IPS-15b (cell line): ENCODE measurements around the gene ENC1.

ENCODE experiments used
- H3K27me3 ChIP-seq: one replicate; pipeline ENCODE4 v1.6.1; 2013; ENCODE audit warnings: low read length; ENCODE audit not compliant: control insufficient read depth, insufficient read depth
- H3K36me3 ChIP-seq: one replicate; pipeline ENCODE4 v1.6.1; 2013; ENCODE audit warnings: low read length; ENCODE audit not compliant: control insufficient read depth, insufficient read depth
- H3K4me1 ChIP-seq: one replicate; pipeline ENCODE4 v1.6.1; 2013; ENCODE audit warnings: mild to moderate bottlenecking, low read length; ENCODE audit not compliant: control insufficient read depth, insufficient read depth
- H3K4me3 ChIP-seq: one replicate; pipeline ENCODE4 v1.5.1; 2013; ENCODE audit warnings: low read depth, low read length
- H3K9ac ChIP-seq: one replicate; pipeline ENCODE4 v1.6.1; 2013; ENCODE audit warnings: low read depth, mild to moderate bottlenecking, low read length
- H3K9me3 ChIP-seq: one replicate; pipeline ENCODE4 v1.6.1; 2013; ENCODE audit warnings: mild to moderate bottlenecking, low read length; ENCODE audit not compliant: control insufficient read depth, insufficient read depth

Gene ENC1

DNA sequence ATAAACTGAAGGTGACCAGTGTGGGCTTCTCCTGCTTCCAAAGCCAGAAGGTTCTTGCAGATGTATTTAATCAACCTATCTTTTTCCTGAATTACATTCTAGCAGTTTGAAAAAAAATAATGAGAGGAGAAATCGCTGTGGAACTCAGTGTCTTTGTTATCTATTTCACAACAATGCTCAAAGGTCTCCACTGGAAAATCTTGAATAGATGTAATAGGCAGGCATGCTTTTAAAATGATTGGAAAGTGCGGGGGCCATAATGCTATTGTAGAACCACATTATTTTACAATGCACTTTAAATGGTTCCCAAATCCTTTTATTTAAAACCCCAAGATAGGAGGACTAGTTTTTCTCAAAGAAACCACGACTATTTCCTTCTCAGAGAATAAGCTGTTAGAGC lies 23.3 kb downstream of the ENC1 start:
- Histone ChIP-seq H3K4me3 (no peak overlapping the region), H3K27me3 (peaks cover 6% of the 10 kb centered on the region), H3K4me1 (peaks cover 12% of the 10 kb centered on the region), H3K9ac (no peak overlapping the region), H3K9me3 (no peaks in the 10 kb centered on the region), H3K36me3 (no peaks in the 10 kb centered on the region)

DNA sequence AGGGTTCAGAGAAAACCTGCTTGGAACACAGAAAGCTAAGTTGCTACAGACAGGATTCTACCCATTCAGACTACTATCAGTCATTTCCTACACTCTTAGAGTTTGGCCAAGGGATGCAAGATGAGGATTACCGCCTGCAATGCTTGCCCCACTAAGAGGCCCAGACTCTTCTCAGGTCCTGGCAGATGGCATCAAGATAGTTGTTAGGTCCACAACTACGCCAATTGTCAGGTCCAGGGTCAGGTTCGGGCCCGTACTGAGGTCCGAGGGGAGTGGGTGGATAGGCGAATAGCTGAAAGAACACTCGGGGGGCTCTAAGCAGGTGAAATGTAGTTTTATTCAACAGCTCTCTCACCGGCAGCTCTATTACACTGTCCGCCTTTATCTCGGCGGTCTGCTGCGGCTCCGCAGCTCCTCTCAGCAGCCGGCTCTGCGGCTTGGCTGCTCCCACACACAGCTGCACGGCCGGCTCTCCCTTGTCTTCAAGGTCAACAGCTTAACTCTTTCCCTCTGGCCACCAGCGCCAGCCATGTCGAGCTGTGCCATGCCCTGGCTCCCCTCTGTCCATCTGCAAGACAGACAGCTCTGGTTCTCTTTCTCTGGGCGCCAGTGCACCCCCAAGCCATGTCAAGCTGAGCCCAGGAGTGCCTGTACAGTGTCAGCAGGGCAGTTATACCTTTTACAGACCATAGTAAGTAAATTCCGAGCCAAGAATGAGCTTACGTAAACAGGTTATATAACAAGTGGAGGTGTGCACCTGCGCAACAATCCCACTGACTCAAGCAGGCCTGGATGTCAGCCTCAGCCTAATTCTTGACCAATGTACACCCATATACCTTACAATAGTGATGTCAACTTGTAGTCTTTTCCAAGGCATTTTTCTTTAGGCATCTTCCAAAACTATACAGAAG lies 24.0 kb downstream of the ENC1 start:
- no peak overlapping the region for H3K4me3 ChIP-seq

GRCh38 chr5:74613283-74613682 lies 27.2 kb downstream of the ENC1 start:
- H3K4me1 ChIP-seq: peaks cover 2% of the 10 kb centered on the region
- no peak overlapping the region for H3K9ac ChIP-seq
- H3K9me3 ChIP-seq: no peaks in the 10 kb centered on the region
- no peaks in the 10 kb centered on the region for H3K27me3 ChIP-seq
- no peaks in the 10 kb centered on the region for H3K36me3 ChIP-seq
- H3K4me3 ChIP-seq: no peak overlapping the region

More for the DNA sequence above, 24.0 kb downstream of the ENC1 start:
- peaks cover 7% of the 10 kb centered on the region for H3K4me1 ChIP-seq
- no peaks in the 10 kb centered on the region for H3K36me3 ChIP-seq
- H3K27me3 ChIP-seq: peaks cover 6% of the 10 kb centered on the region
- no peak overlapping the region for H3K9ac ChIP-seq
- no peaks in the 10 kb centered on the region for H3K9me3 ChIP-seq

- Histone ChIP-seq H3K36me3 (no peaks in the 10 kb centered on the region), H3K4me1 (no peaks in the 10 kb centered on the region), H3K9ac (no peak overlapping the region), H3K4me3 (no peak overlapping the region), H3K9me3 (no peaks in the 10 kb centered on the region), H3K27me3 (no peaks in the 10 kb centered on the region)
These were observed 28.5 kb downstream of the ENC1 start for GRCh38 chr5:74612045-74612444.

GRCh38 chr5:74608736-74609601 lies 31.6 kb downstream of the ENC1 start:
- Histone ChIP-seq H3K4me3 (no peak overlapping the region), H3K27me3 (no peaks in the 10 kb centered on the region), H3K4me1 (no peaks in the 10 kb centered on the region), H3K9ac (no peak overlapping the region), H3K36me3 (no peaks in the 10 kb centered on the region), H3K9me3 (no peaks in the 10 kb centered on the region)

- H3K9me3 ChIP-seq: no peaks in the 10 kb centered on the region
- no peak overlapping the region for H3K9ac ChIP-seq
- H3K36me3 ChIP-seq: no peaks in the 10 kb centered on the region
- H3K27me3 ChIP-seq: no peaks in the 10 kb centered on the region
- H3K4me1 ChIP-seq: no peaks in the 10 kb centered on the region
- H3K4me3 ChIP-seq: no peak overlapping the region
These were observed 34.8 kb downstream of the ENC1 start for GRCh38 chr5:74605759-74606158.

- Histone ChIP-seq H3K9me3 (no peaks in the 10 kb centered on the region), H3K4me3 (no peak overlapping the region), H3K4me1 (no peaks in the 10 kb centered on the region), H3K9ac (no peak overlapping the region), H3K27me3 (no peaks in the 10 kb centered on the region), H3K36me3 (no peaks in the 10 kb centered on the region)
These were observed 37.2 kb downstream of the ENC1 start for GRCh38 chr5:74603376-74603775.

DNA sequence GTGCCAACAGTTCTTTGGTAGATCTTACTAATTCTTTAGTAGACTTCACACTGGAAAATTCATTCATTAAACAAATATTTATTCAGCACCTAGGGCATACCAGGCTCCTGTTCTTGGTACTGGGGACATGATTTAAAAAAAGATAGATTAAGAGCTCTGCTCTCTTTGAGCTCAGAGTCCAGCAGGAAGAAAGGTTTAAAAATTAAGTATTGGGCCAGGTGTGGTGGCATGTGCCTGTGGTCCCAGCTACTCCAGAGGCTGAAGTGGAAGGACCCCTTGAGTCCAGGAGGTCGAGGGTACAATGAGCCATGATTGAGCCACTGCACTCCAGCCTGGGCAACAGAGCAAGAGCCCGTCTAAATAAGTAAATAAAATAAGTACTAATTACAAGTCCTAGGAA lies 41.4 kb downstream of the ENC1 start:
- Histone ChIP-seq H3K9me3 (no peaks in the 10 kb centered on the region), H3K36me3 (no peaks in the 10 kb centered on the region), H3K9ac (no peak overlapping the region), H3K4me1 (no peaks in the 10 kb centered on the region), H3K4me3 (no peak overlapping the region), H3K27me3 (no peaks in the 10 kb centered on the region)

- no peaks in the 10 kb centered on the region for H3K9me3 ChIP-seq
- no peak overlapping the region for H3K4me3 ChIP-seq
- H3K36me3 ChIP-seq: no peaks in the 10 kb centered on the region
- no peaks in the 10 kb centered on the region for H3K4me1 ChIP-seq
- no peak overlapping the region for H3K9ac ChIP-seq
- H3K27me3 ChIP-seq: no peaks in the 10 kb centered on the region
These were observed 41.8 kb downstream of the ENC1 start for GRCh38 chr5:74598731-74599130.

GRCh38 chr5:74596927-74597326 lies 43.6 kb downstream of the ENC1 start:
- no peaks in the 10 kb centered on the region for H3K27me3 ChIP-seq
- H3K36me3 ChIP-seq: no peaks in the 10 kb centered on the region
- H3K4me3 ChIP-seq: no peak overlapping the region
- H3K9ac ChIP-seq: no peak overlapping the region
- H3K4me1 ChIP-seq: no peaks in the 10 kb centered on the region
- no peaks in the 10 kb centered on the region for H3K9me3 ChIP-seq

DNA sequence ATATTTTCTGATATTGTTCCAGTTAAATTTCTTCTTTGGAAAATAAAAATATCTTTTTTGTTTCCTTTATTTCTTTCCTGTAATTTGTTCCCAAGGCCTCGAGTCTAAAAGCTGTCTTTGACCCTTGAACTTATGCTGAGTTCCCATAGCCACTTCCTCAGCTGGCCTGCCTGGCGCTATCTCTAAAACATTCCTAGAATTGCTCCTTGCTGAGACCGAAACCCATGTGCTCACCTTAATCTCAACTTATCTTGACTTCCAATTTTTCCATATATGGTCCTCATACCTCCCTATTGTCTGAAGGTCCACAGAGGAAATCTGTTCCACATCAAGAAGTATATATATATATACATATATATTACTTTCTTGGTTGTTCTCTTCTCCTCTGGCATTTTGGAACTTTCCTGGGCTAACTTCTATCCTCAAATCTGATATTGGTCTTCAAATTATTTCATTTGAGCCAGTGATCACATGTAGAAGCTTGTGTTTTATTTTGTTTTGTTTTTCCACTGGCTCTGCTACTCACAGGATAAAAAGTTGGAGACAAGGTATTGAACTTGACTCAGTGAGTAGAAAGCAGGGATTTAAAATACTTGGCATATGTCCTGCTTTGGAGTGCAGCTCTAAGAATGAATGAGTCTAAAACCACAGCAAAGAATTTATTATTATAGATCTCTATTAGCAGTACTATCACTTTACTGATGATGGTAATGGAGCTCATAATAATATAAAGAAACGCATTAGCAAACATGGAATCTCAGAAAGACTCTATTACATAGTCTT lies 45.2 kb downstream of the ENC1 start:
- peaks cover under 1% of the 10 kb centered on the region for H3K4me1 ChIP-seq
- H3K9ac ChIP-seq: no peak overlapping the region
- H3K4me3 ChIP-seq: no peak overlapping the region
- H3K36me3 ChIP-seq: no peaks in the 10 kb centered on the region
- no peaks in the 10 kb centered on the region for H3K27me3 ChIP-seq
- no peaks in the 10 kb centered on the region for H3K9me3 ChIP-seq
